Measurements from ENCODE around the gene PPP2R5C.
A peak's percentile ranks its signal among the peaks of the same experiment; 100 is the strongest.
"Not testable (repeated sequence)": the region's sequence is repeated elsewhere in the genome, so short reads cannot be mapped to it uniquely, and the experiment has no call there.

Gene PPP2R5C

DNA sequence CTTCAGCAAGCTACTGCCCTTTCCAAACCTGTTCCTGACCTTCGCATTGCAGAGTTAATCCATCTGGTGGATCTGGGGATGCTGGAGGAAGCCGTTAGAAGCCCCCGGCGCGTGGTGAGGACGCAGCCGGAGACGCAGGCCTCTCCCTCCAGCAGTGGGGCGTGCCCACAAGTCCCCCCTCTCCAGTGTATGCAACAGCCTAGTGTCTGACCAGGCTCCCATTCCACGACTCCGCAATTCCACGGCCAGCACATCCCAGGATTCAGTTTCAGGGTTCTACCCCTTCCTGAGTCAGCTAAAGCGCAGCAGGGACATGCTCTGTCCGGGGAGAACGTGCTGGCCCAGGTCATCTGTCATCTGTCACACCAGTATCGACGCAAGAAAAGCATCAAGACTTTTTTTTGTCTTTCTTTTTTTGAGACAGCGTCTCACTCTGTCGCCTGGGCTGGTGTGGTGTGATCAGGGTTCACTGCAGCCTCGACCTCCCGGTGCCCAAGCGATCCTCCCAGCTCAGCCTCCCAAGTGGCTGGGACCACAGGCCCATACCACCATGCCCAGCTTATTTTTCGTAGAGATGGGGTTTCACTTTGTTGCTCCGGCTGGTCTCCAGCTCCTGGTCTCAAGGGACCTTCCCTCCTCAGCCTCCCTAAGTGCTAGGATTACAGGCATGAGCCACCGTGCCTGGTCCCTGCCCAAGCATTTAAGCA, 194.8 kb downstream of the PPP2R5C start:
- no peak for DNase-seq

DNA sequence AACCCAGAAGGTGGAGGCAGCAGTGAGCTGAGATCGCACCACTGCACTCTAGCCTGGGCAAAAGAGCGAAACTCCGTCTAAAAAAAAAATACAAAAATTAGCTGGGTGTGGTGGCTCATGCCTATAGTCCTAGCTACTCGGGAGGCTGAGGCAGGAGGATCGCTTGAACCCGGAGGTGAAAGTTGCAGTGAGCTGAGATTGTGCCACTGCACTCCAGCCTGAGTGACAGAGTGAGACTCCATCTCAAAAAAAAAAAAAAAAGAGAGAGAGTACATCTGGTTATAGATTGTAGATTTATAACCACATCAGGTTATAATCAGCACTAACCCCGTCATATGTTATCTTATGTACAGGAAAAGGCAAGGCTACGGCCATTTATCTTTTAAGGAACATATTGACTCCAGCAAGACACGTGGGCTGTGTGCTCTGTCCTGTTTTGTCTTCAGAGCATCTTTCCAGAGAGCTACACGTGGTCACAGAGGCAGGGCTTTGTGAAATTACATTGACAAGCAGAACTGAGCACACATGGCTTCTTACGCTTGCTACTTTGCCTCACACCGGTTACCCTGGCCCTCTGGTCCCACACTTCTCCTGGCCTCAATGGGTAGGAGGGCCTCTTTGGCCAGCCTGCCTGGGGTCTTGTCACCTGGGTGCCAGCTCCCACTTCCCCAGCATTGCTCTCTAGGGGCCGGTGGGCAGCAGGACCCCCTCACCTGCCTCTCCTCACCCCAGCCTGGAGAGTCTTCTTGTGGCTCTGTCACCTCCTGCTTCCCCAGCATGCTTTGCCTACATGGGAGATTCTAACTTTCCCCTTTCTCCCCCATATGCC, 196.1 kb downstream of the PPP2R5C start:
- no peak for DNase-seq

DNA sequence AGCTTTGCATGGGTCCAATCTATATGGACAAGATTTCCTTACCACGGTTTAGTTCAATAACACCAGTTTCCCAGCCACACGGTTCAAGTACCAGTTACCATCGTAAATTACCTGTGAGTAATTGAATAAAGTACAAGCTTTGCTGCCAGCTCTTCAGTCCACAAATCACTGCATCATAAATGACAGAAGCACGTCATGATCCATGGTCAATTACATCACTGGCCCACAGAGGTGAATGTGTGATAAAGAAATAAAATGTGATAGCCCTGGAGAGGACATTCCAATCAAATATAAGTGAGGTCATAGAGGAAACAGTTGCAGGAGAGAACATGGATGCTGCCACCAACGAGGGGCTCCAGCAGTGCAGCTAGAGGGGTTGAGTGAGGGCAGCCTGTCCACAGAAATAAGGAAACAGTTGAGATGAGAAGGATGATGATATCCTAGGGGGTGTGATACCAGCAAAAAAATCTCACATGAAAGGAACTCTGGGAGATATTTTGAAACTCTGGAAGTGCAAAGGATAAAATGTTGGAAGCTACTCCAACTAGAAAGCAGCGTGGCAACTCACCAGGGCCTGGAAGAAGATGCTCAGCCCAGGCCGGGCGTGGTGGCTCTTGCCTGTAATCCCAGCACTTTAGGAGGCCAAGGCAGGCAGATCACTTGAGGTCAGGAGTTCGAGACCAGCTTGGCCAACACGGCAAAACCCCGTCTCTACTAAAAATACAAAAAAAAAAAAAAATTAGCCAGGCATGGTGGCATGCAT, 197.1 kb downstream of the PPP2R5C start:
- no peak for DNase-seq

DNA sequence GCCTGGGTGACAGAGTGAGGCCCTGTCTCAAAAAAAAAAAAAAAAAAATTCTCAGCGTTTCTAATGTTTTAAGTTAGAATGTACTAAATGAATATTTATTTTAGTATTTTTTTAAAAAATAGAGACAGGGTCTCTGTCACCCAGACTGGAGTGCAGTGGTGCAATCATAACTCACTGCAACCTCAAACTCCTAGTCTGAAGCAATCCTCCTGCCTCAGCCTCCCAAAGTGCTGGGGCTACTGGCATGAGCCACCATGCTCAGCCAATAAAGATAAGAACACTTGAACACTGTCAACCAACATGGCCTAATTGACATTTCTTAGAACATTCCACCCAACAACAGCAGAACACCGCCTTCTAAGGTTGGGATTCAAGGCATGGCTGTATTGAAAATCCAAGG, 197.8 kb downstream of the PPP2R5C start:
- DNase-seq: no peak

DNA sequence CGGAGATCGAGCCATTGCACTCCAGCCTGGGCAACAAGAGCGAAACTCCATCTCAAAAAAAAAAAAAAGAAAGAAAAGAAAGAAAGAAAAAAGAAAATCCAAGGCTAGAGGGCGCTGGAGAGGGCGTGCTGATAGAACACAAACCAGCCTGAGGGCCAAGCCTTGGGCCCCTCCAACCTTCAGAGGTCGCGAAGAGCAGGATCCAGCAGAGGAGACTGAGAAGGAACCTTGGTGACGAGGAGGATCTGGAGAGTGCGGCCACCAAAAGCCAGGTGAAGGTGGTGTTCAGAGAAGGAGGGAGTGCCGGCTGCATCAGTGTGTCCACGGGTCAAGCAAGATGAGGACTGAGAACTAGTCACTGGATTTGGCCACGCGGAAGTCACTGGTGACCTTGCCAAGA, 198.7 kb downstream of the PPP2R5C start:
- DNase-seq: peak in 1 of 2 experiments; percentile 29

DNA sequence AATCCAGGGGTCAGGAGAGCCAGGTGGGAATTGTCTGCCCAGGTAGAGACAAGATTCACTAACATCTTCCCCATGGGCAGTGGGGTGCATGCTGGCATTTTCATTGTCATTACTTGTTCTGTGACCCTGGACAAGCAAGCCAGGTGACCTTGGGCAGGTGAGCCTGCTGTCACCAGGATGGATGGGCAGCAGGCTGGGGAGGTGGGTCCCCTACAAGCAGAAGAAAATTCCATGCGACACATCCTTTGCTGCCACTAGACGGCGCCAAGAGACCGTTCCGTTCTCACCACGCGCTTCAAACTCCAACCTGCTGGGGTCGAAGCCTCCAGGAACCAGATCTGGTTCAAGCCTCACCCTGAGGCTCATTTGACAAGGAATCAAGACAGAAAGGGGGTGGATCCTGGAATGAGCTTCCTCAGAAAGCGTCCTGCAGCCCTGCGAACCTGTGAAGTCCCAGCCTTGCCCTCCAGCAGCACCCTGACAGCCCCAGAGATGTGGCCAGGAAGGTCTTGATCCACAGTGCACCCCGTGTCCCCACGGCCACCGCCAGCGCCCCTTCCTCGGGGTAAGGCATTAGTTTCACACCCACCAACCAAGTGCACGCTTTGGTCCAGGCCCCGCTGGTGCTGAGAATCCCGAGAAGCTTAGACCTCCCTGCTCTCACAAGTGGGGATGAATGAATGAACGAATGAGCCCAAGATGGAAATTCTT, 199.7 kb downstream of the PPP2R5C start:
- peak; percentile 61 to 87 for DNase-seq

DNA sequence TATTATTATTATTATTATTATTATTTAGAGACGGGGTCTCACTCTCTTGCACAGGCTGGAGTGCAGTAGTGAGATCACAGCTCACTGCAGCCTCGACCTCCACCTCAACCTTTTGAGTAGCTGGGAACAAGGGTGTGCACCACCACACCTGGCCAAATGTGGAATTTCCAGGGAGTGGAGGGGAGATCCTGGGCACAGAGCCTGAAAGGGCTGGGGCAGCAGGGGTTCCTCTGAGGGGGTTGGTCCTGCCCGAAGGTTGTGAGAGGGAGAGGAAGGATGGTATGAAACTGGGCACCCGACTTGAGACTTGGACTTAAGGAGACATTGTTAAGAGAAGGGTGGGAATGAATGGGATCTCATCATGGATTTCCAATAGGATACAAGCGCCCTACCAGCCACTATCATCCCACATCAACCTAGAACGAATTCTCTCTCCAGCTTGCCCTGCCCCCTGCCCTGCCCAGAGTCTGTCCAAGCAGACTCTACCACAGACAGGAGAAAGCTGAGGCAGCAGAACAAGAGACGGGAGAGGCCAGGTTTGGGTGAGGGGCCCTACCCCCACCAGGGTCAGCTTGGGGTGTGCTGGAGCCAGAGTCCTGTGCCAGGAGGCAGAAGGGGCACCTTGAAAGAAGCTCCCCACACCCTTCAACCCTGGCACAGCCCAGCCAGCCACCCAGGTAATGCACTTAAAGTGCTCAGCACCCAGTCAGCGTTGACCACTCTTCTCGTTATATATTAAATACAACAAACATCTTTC, 200.4 kb downstream of the PPP2R5C start:
- peak in 1 of 2 experiments; percentile 10 for DNase-seq

DNA sequence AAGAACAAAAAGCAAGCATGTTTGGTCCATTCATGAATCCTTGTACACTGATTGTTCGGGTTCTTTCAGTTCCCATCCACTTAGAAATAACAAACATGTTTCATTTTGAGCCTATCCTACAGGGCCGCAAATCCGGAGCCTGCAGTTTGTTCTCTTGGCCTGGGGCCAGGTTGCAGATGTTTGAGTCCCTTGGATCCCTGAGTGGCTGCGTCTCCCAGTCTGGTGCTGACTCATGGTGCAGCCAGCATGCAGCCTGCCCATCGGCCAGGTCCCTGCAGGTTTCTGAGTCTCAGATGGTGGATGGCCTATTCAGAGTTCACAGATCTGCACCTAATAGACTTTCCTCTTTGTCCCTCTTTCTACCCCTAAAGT, 201.0 kb downstream of the PPP2R5C start:
- DNase-seq: no peak

DNA sequence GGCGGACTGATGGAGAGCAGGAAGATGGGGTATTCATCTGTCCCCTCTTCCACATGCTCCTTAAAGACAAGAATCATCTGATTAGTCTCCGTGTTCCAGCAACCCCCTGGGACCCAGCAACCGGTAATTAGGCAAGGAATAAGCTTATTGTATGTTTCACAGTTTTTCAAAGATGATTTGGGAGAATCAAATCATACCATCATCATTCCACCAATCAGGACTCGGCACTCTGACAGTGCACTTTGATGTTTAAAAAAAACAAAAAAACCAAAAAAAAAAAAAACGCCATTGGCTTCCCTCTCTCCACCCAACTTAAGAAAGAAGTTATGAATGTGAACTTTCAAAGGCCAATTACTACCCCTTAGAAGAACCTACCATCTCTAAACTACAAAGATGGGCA, 201.5 kb downstream of the PPP2R5C start:
- no peak for DNase-seq

DNA sequence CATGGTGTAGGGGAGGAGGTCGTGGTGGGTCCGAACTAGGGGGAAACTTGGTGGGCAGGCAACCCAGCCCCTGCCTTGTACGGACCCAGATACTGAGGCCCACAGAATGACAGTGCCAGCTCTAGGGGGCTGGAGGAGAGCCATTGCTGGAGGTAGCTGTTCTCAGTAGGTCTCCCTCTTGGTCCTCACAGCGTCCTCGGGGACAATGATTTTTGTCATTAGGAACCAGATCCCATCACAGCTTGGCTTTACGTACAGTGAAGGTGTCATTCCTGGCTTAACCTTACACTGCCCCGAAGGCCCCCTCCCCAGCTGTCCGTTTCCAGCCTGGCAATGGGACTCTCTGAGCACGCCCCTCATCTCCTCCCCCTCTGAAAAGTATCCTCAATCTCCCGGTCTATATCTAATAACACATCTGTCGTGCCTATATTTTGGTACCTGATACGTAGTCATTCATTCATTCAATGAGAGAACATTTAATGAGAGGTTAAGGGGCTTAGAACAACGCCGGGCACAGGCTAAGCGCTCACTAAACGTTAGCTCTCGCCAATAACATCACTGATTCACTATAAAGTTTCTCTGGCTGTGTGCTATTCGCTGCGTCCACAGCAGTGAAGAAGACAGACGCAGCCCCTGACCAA, 202.3 kb downstream of the PPP2R5C start:
- DNase-seq: no peak

DNA sequence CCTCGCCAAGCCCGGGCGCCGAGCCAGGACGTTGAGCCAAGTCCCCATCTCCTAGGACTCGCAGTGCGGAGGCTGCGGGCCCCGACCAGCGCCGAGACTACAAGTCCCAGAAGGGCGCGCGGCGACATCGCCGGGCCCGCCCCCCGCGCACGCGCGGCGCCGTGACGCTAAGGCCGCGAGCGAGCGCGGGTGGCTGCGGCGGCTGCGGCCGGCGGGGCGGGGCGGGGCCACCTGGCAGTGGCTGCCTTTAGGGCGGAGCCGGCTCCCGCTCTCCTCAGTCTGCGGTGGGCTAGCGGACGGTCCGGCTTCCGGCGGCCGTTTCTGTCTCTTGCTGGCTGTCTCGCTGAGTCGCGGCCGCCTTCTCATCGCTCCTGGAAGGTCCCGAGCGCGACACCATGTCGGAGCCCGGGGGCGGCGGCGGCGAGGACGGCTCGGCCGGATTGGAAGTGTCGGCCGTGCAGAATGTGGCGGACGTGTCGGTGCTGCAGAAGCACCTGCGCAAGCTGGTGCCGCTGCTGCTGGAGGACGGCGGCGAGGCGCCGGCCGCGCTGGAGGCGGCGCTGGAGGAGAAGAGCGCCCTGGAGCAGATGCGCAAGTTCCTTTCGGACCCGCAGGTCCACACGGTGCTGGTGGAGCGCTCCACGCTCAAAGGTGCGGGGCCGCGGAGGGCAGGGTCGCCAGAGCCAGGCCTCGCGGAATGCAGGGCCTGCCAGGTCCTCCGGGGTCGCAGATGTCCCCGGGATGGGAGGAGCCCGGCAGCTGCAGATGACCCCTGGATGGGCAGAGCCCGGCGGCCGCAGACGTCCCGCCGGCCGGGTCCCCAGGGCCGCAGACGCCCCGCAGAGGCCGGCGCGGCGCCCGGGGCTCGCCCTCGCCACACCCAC, 203.0 kb downstream of the PPP2R5C start, which contains the start of gene DYNC1H1:
Gene DYNC1H1 (plus strand): TSS at position 277 of the 884 bp plus-strand sequence. CDS start 119 bp downstream, at position 396.
- DNase-seq: peak; percentile 72 to 97

DNA sequence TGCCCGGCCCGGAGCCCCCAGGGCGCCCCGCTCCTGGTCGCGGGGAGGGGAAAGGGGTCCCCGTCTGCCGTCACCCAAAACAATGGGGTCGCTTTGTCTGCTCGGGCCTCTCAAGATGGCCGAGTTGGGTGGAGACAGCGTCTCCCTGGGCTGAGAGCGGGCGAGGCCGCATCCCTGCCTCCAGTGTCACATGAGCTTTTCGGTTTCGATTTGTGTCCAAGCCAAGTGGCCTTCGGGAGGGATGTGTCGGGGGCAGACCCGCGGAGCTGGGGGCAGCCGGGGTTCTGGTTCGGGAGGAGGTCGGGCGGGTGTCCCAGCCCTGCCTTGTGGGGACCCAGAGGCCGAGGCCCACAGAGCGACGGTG, 203.7 kb downstream of the PPP2R5C start:
- DNase-seq: peak; percentile 27 to 47

DNA sequence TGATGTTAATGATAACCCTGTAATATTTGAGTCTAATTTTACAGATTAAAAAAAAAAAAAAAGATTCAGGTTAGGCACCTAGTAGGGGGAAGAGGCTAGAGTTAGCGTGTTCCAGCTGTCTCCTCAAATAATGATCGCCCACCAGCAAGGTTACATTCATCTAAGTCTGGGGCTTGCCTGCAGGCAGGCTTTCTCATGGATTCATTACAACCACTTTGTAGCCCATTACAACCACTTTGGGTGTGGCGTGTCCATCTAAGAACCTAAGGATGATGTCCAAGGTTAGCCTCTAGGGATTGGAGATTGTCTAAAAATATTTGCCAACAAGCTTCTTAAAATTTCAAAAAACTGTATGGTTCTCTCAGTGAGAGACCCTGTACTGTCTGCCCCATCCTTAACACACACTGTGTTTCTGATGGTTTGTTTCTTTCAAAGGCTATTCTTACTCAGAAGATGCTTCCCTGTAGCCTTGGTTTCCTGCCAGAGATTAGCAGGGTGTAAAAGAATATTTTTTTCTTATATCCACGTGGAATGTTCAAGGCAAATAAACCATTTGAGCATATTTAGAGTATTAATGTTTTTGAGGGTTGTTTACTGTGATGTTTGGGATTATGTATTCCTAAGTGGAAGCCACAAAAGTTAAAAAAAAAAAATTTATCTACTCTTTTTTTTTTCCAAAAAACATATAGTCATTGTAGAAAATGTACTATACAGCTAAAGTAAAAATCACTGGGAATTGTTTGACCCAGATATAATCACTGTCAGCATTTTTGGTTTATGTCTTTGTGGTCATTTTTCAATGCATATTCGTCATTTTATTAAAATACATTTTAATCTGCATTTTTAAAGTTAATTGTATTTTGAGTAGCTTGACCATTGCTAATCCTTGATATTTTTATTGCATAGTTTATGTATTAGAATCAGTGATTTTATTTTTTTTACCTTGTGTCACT, 204.5 kb downstream of the PPP2R5C start:
- peak in 1 of 2 experiments; percentile 17 for DNase-seq

DNA sequence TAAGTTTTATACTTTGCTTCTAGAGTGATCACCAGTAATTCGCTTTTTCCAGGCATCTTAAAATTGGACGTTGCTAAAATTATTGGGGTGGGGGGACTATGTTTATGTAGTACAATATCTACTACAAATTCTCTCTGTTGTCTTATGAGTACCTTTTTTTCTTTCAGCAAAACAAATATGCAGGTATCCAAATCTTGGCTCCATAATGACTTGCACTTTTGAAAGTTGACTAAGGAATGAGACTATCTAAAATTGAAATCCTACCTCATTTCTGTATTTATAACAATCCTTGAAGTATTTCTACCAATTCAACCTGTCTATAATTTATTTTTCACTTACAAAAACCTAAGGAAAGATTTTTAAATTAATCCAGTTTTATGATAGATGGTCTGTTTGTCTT, 205.2 kb downstream of the PPP2R5C start:
- DNase-seq: no peak

DNA sequence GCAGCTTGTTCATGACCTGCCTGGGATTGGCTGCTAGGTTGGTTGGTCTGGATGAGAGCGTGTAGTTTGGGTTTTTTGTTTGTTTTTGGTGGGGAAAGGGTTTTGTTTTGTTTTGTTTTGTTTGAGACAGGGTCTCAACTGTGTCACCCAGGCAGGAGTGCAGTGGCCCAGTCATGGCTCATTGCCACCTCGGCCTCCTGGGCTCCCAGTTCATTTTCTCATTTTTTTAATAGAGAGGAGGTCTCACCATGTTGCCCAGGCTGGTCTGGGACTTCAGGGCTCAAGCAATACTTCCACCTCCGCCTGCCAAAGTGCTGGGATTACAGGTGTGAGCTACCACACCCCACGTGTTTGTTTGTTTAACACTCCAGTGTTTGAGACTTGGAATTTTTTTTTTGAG, 206.7 kb downstream of the PPP2R5C start:
- DNase-seq: no peak

DNA sequence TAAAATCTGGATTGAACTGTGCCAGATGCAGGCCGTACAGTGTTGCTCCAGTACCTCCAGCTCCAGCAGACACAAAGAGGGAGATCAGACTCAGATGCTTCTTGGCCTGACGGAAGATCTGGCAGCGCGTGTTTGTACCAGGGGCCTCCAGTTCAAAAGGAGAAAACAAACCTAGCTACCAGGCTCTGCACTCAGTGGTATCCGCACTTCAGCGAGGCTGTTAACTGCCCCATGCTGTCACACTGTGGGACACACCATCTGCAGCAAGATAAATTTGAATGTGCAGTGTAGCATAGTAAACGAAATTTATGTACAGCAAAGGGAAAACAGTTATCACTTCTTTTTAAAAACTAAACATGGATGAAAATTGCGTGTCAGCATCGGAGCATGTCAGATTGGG, 208.0 kb downstream of the PPP2R5C start:
- peak; percentile 27 to 61 for DNase-seq

DNA sequence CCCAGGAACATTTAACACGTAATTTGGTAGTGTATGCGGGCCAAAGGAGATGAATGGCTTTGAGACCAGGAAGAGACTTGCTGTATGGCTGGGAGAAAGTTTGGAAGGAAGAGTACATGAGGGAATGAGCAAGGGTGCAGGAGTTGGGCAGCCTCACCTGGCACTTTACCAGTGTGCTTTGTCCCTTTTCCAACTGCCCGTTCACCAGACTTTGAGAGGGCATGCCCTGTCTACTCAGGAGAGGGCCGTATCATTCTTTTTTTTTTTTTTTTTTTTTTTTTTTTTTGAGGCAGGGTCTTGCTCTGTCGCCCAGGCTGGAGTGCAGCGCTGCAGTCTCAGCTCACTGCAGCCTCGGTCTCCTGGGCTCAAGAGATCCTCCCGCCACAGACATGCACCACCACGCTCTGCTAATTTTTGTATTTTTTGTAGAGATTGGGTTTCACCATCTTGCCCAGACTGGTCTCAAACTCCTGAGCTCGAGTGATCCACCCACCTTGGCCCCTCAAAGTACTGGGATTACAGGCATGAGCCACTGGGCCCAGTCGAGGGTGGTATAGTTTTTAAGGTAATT, 209.4 kb downstream of the PPP2R5C start:
- DNase-seq: no peak

DNA sequence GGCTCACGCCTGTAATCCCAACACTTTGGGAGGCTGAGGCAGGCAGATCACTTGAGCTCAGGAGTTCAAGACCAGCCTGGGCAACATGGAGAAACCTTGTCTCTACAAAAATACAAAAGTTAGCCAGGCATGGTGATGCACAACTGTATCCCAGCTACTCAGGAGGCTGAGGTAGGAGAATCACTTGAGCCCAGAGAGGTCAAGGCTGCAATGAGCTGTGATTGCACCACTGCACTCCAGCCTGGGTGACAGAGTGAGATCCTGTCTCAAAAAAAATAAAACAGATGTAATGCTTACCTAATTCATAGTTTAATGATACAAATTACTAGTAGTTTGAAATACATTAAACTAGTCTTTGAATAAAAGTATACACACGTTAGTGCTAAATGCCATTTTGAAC, 209.9 kb downstream of the PPP2R5C start:
- not testable (repeated sequence) for DNase-seq
